GM19238 (cell line): Measurements from ENCODE around the gene SYS1.

Experiments
- DNase-seq: peaks from one replicate; pipeline ENCODE4 v3.0.0; 2011; ENCODE audit warnings: low spot score; ENCODE audit not compliant: insufficient read length

Gene SYS1

DNA sequence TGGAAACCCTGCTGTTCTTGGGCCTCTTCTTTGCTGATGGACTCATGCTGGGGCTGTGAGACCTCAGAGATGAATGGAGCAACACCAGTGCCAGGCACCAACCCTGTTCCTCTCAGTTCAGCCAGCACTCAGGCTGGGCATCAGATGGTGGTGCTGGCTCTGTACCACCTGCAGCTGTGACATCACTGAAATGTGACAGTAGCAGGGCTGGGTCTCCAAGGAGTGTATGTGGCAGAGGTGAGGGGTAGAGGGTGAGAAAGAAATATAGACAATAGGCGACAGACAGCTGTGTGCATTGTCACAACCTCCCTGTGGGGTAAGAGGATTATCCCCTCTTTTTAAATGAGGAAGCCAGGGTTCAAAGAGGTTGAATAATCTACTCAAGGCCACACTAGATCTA is 15.2 kb downstream of the SYS1 start, which contains the start of gene TP53TG5:
Gene TP53TG5 (minus strand): TSS at position 135 of the 400 bp plus-strand sequence. CDS start 89 bp downstream, at position 46.
- no peak for DNase-seq

DNA sequence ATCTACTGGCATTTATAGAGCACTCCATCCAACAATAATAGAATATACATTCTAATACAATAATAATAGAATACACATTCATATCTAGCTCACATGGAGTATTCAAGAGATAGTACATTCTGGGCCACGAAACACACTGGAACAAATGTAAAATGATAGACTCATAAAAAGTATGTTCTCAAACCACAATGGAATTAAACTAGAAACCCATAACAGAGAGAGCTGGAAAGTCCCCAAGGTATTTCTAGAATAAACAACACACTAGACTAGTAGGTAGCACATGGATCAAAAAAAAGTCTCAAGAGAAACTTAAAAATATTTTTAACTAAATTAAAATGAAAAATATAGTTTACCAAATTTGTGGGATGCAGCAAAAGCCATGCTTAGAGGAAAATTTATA is 24.3 kb downstream of the SYS1 start:
- no peak for DNase-seq

DNA sequence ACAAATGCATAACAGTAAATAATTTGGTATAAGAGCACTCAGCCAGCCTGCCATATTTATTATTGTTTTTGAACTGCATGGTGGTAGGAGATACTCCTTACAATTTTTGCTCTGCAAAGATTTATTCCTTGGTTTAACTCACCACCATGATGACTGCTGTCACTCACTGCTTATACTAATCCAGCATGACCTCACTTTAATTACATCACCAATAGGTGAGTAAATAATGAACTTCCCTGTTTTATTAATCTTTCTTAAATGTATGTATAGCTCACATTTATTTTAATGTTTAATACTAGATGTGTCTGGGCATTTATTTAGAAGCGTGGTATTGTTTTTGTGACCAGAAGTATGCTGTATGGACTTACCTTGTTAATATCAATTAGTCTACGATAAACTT is 28.0 kb downstream of the SYS1 start:
- no peak for DNase-seq

DNA sequence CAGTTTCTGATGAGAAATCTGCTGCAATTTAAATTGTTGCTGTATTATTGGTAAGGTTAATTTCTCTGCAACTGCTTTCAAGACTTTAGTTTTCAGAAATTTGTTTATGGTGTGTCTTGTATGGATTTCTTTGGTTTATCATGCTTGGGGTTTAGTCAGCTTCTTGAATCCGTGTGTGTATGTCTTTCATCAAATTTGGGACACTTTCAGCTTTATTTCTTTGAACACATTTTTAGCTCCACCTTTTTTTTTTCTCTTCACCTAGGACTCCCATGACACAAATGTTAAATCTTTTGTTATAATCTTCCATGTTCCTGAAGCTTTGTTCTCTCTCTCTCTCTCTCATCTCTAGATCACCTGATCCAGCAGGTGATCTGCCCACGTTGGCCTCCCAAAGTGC is 28.6 kb downstream of the SYS1 start:
- DNase-seq: no peak

DNA sequence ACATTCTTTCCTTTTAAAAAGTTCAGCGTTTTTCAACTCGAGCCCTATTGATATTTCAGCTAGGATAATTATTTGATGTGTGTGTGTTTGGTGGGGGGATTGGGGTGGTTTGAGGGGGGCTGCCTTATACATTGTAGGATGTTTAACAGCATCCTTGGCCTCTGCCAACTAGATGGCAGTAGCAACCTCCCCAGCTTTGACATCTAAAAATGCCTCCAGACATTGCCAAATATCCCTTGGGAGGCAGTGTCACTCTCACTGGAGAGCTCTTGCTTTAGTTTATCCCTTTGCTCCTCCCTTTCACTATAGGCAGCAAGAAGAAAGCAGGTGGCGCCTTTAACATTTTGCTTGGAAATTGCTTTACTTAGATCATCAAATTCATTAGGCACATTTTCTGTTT is 29.8 kb downstream of the SYS1 start:
- DNase-seq: no peak

DNA sequence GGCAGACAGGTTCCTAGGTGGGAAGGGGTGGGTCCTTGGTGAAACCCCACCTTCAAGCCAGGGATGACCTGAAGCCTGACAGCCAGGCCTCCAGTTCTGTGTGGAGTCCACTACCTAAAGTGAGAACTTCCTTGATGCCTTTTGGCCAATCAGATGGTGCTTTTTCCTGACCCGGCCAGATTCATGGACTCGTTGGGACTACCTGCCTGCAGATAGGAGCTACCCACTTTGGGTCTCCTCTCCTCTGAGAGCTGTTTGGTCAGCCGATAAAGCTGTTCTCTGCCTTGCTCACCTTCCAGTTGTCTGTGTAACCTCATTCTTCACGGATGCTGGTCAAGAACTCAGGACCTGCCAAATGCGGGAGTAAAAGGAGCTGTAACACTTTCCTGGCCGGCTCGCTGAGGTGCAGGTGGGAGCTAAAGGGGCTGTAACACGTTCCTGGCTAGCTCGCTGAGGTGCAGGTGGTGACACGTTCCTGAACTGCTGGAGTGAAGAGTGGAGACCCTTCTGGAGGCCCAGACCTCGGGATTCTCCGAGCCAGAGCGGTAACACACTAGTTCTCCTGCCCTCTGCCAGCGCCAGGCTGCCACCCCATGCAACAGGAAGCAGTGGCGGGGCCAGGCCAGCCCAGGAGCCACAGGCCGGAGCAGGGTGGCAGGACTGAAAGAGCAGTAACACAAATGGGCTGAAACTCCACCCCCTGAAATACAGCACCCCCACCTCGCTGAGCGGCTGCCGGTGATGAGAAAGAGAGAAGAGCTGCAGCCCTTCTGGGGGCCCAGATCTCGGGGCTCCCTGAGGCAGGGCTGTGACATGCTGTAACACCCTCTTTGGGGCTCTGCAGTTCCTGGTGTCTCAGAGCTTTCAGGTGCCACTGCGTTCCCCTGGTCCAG is 31.5 kb downstream of the SYS1 start:
- no peak for DNase-seq

DNA sequence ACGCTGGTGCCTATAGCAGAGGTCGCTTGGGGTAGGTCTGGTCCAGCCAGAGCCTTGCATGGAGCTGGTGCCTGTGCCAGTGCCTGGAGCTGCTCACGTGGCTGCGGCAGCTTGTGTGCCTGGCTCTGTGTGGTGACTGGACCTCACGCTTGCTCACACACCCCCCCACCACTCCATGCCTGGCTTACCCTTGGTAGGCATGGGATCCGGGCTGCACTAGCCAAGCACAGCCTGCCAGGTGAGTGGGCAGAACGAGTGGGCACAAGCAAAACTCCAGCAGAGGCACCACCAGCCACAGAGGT is 32.1 kb downstream of the SYS1 start:
- no peak for DNase-seq

DNA sequence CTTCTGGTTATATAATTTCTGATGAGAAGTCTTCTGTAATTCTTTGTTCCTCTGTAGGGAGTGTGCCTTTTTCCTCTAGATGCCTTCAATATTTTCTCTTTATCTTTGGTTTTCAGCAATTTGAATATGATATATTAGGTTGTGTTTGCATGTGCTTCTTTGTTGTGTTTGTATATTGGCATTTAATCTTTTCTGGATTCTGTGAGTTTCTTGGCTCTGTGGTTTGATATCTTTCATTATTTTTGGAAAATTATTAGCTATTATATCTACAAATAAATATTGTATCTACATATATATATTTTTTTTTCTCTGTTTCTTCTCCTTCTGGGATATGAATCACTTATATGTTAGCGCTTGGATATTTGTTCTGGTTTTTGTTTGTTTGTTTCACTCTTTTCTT is 36.1 kb downstream of the SYS1 start:
- DNase-seq: no peak

DNA sequence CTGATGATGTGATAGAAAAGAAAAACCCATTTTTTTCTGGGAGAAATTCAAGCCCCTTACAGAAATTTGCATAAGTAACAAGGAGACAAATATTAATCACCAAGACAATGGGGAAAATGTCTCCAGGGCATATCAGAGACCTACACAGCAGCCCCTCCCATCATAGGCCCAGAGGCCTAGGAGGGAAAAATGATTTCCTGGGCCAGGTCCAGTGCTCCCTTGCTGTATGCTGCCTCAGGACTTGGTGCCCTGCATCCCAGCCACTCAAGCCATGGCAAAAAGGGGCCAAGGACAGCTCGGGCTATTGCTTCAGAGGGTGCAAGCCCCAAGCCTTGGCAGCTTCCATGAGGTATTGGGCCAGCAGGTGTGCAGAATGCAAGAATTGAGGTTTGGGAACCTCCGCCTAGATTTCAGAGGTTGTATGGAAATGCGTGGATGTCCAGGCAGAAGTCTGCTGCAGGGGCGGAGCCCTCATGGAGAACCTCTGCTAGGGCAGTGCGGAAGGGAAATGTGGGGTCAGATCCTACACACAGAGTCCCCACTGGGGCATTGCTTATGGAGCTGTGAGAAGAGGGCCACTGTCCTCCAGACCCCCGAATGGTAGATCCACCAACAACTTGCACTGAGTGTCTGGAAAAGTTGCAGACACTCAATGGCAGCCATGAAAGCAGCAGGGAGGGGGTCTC is 37.5 kb downstream of the SYS1 start:
- no peak for DNase-seq

DNA sequence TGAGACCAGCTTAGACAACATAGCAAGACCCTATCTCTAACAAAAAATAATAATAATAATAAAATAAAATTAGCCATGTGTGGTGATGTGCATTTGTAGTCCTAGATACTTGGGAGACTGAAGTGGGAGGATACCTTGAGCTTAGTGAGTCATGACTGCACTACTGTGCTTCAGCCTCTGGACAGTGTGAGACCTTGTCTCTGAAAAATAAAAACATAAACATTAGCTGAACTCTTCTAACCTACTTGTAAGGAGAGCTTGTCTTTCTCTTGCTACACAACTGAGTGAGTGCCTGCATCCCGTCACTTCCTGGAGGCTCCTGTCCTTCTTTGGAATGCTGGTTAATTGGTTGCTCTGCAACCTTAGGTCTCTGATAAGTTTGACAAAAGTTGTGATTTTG is 40.0 kb downstream of the SYS1 start:
- no peak for DNase-seq

DNA sequence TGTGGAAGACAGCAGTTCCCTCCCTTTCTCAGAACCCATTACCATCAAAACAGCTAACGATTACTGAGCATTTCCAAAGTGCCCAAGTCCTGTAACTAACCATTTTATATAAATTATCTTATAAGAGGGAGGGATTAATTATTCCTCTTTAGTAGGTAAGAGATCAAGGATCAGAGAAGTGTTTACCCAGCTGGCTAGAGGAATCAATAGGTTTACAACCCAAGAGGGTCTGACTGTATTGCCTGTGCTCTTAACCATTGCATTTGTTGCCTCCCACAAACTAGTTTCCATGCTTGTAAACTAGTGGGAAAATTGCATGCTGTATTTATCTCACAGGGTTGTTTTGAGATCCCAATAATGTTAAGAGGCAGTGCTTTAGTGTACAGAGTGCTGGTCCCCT is 41.5 kb downstream of the SYS1 start:
- no peak for DNase-seq

DNA sequence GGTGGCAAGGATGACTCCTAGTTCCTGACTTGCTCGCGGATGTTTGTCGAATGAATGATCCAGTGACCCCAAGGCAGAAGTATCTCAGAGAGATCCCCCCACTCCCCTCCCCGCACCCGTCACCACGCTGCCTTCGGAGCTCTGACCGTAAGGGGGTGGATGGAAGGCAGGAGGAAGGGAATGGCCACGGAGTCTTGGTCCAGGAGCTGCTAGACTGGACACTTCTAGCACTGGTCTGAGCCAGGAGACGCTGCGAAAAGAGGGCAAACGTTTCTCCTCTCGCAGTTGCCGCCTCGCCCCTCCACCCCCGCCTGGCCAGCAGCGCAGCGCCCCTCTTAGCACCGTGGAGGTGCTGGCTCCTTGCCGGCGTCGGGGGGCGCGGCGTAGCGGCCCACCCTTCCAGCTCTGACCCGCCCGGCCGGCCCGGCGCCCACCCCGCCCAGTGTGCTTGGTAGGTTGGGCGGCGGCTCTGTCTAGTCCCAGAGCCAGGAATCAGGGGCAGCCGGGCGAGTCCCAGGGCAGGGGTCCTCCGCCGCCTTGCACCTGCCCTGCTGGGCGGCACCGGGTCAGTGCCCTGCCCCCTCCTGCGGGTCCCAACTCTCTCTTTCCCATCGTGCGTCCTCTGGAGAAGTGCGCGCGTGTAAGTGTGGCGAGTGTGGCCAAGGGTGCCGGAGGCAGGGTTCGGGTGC is 42.8 kb downstream of the SYS1 start:
- DNase-seq: peak; percentile 8

DNA sequence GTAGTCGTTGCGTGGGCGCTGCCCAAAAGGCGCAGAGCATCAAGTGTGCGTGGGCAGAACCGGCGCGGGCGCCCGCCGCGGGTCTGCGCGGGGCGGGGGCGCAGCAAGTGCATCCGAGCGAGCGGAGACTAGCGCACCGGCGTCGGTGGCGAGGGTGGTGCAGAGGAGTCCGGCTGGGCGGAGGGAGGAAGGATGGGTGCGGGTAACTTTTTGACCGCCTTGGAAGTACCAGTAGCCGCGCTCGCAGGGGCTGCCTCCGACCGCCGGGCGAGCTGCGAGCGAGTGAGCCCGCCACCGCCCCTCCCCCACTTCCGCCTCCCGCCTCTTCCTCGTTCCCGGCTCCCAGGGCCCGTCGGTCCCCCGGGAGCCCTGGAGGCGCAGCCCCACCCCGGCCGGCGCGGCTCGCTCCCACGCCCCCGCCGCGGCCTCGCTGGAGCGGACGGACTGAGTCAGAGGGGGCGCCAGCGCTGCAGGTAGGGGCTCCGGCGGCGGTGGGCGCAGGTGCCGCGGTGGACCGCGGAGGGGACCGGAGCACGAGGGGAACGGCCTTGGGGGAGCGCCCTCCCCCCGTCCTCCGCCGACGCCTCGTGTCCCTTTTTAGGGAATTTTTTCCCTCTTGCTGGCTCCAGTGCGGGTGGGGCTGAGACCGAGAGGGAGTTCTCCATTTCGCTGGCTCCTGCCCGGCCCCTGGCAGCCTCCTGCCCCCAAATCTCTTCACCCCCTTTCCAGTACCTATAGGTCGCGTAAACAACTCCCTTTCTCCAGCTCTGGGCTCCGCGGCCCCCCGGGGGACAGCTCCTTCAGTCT is 43.5 kb downstream of the SYS1 start:
- peak; percentile 11 for DNase-seq

DNA sequence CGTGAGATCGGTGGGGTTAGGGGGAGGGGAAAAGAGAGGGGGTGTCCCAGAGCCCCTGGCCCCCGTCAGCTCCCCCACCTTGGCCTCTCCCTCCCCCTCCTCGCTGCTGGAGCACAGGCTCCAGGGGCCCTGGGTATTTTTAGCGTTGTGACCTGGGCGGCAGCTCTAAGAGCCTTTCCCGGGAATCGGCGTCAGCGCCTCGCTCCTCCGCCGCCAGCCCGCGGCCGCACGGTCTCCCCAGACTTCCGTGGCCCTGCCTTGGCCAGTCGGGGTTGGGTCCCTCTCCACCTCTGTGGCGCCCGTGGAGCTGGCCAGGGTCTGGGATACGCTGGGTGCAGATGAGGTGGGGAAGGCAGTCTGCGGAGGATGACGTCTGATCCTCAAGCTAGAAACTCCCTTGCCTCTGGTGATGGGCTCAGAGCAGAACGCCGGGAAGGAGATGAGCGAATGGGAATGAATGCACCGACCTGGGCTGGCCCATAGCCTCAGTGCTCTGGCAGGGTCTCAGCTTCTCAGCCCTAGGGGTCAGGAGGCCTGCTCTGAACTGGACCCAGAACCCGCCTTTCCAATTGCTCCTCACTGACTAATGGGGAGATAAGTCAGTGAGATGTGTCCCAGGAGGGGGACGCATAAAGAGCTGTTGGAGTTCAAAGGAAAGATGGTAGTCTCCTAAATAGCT is 44.2 kb downstream of the SYS1 start:
- no peak for DNase-seq

DNA sequence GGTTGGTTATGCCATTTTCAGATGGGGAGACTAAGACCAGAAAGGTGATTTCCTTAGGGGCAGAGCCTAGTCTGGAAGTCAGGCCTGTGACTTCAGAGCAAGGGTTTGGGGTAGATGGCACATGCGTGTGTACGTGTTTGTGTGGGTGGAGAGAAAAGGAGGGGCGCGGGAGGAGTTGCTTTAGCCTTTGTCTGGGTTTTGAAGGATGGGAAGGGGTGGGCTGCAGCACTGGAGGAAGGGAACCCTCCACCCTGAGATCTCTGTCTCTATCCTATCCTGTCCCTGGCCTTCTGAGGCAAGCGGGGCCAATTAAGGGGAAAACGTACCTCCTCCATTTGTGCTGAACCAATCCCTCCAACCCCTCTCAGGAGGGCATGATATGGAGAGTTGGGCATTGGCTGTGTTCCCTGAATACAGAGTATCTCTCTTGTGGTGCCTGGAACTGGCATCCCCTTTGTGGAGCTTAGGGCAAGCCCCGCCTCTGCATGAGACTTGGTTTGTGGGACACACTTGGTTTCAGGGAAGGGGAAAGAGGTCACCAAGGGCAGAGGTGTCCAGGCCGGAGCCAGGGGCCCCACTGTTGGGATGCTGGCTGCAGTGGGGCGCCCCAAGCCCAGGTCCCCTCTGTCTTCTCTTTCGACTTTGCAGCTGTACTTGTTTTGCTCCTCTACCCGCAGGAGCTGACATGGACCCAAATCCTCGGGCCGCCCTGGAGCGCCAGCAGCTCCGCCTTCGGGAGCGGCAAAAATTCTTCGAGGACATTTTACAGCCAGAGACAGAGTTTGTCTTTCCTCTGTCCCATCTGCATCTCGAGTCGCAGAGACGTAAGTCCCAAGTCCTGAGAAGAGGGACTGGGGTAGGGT is 45.1 kb downstream of the SYS1 start, which contains the start of gene DBNDD2:
Gene DBNDD2 (plus strand): TSS at position 507 of the 863 bp plus-strand sequence. CDS start 179 bp downstream, at position 686.
- no peak for DNase-seq

DNA sequence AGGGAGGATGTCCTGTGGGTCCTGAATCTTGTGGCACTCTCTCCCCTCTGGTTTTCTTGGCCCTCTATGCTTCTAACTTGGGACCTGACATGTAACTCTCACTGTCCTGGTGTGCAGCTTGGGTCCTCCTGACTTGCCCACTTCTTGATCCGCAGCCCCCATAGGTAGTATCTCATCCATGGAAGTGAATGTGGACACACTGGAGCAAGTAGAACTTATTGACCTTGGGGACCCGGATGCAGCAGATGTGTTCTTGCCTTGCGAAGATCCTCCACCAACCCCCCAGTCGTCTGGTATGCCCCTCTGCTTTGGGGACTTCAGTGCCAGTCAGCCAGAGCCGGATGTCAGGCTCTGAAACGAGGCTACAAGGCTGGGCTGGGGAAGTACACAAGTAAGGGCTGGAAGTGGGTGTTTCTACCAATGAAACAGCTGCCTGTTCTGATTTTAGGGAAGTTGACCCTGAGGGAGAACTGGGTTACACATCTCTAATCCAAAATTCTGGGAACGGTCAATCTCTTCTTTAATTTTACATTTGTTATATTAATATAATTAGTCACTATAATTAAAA is 45.8 kb downstream of the SYS1 start:
- DNase-seq: no peak

DNA sequence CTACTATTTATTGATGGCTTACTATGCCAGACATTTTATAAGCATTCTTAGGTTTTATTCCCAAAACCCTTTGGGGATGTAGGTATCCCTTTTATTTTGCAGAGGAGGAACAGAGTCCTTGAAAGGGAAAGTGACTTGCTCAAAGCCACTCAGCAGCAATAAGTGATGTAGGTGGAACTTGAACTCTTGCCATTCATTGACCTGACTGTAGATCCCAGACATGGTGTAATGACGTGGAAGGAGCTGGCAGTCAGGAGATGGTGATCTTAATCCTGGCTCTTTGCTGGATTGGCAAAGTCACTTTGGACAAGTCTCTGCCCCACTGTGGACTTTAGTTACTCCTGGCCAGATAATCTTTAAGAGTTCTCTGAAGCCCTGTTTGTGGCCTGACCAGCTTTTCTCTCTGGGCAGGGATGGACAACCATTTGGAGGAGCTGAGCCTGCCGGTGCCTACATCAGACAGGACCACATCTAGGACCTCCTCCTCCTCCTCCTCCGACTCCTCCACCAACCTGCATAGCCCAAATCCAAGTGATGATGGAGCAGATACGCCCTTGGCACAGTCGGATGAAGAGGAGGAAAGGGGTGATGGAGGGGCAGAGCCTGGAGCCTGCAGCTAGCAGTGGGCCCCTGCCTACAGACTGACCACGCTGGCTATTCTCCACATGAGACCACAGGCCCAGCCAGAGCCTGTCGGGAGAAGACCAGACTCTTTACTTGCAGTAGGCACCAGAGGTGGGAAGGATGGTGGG is 46.7 kb downstream of the SYS1 start:
- no peak for DNase-seq

DNA sequence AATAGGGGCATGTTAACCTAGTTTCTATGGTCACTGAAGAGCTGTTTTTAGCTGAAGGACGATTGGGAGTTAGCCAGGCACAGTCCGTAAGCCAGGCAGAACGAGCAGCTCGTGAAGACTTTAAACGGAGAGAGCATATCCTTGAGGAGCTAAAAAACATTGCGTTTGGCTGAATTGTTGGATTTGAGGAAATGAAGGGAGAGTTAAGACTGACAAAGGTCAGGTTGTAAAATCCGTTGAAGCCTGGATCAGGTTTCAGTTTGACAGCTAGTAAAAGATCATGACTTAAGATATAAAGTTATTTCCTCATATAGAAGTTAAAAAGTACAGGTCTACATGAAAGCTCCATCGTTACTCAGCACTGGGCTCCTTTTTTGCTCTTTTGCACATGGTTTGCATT is 47.9 kb downstream of the SYS1 start:
- DNase-seq: no peak

DNA sequence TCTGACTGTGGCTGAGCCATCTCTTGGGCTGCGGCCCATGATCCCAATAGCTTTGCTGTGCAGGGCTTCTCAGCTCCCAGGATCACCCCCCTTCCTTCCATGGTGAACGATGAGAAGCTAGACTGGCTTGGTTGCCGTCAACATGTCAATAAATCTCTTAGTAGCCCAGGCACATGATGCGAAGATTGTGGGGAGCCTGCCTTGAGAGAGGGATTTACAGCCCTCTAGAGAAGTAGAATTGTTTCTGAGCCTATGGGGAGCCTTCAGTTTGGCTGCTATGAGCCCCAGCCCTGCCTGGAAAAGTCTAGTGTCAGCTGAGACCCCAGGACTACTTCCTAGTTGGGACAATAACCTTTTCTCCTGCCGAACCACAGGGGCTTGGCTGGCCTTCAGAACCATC is 49.7 kb downstream of the SYS1 start:
- DNase-seq: no peak
